ENCODE measurements around the gene TEX38. TPM values are rescaled to one million over a fixed set of nuclear protein-coding genes. Genes with fewer than 3 reads are reported as not detected.
A peak's percentile ranks its signal among the peaks of the same experiment; 100 is the strongest.

TEX38 gene
- total and polyA plus RNA-seq, 4 donors: not detected

DNA sequence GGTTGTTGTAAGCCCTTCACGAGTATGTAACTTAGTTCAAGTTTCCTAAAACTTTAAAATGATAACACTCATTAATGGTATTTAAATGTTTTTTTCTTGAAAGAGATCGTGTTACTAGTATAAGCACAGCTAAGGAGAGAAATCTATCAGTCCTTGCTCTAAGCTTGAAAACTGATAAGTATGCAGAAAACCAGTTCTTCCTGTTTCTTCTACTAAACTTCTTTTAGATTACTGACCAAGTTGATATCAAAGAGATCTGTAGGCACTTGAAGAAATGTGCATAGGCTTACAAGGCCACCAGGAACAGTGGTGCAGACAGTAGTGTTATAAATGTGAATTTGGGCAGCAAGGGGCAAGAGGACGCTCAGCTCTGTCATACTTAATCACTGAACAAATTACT lies 43.3 kb downstream of the TEX38 start:
- H3K4me3 ChIP-seq (ENCODE audit: low read depth in 1 of 3, low read length in 3 of 3): no peak overlapping the region
- H3K27me3 ChIP-seq (ENCODE audit: control insufficient read depth in 4 of 4, insufficient read depth in 4 of 4, low read length in 3 of 4): no peaks in the 10 kb centered on the region

GRCh38 chr1:46717654-46718053 lies 46.0 kb downstream of the TEX38 start:
- Histone ChIP-seq H3K9me3 (ENCODE audit: control insufficient read depth in 4 of 4, low read length in 3 of 4) (no peaks in the 10 kb centered on the region), H3K4me3 (ENCODE audit: low read depth in 1 of 3, low read length in 3 of 3) (peak overlapping the region in 2 of 3 donors; percentile 20 to 89), H3K27me3 (ENCODE audit: control insufficient read depth in 4 of 4, insufficient read depth in 4 of 4, low read length in 3 of 4) (no peaks in the 10 kb centered on the region), H3K27ac (ENCODE audit: low read depth in 1 of 2, low read length in 2 of 2) (no peak overlapping the region), H3K9ac (ENCODE audit: low read depth in 1 of 2, low read length in 2 of 2) (no peak overlapping the region), H3K4me1 (ENCODE audit: control insufficient read depth in 4 of 4, insufficient read depth in 4 of 4, low read length in 3 of 4) (peaks cover 6 to 28% (median 22%) of the 10 kb centered on the region in 4 donors), H3K36me3 (ENCODE audit: control insufficient read depth in 4 of 4, insufficient read depth in 3 of 4, low read depth in 1 of 4, low read length in 3 of 4) (peaks cover 0 to 20% (median 13%) of the 10 kb centered on the region in 4 donors)
- no peak for DNase-seq (ENCODE audit: low spot score)
- 79% methylated on average over 9 of the region's 9 CpGs for WGBS
- TF ChIP-seq NR2F2 (IDR thresholded peaks at IDR 0.05): no peak
- TF ChIP-seq, protein P1, sequence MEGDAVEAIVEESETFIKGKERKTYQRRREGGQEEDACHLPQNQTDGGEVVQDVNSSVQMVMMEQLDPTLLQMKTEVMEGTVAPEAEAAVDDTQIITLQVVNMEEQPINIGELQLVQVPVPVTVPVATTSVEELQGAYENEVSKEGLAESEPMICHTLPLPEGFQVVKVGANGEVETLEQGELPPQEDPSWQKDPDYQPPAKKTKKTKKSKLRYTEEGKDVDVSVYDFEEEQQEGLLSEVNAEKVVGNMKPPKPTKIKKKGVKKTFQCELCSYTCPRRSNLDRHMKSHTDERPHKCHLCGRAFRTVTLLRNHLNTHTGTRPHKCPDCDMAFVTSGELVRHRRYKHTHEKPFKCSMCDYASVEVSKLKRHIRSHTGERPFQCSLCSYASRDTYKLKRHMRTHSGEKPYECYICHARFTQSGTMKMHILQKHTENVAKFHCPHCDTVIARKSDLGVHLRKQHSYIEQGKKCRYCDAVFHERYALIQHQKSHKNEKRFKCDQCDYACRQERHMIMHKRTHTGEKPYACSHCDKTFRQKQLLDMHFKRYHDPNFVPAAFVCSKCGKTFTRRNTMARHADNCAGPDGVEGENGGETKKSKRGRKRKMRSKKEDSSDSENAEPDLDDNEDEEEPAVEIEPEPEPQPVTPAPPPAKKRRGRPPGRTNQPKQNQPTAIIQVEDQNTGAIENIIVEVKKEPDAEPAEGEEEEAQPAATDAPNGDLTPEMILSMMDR (IDR thresholded peaks at IDR 0.05; ENCODE audit: low read depth, low read length, missing input control): no peak
- no peak for TF ChIP-seq MAX (IDR thresholded peaks at IDR 0.05)
- TF ChIP-seq SP1 (IDR thresholded peaks at IDR 0.05): no peak
- no peak for TF ChIP-seq YY1 (IDR thresholded peaks at IDR 0.05)
- no peak for TF ChIP-seq FOXA1 (IDR thresholded peaks at IDR 0.05)
- TF ChIP-seq FOXA2 (IDR thresholded peaks at IDR 0.05): no peak
- no peak for TF ChIP-seq ATF3 (IDR thresholded peaks at IDR 0.05)
- TF ChIP-seq GABPA (IDR thresholded peaks at IDR 0.05 in 1 of 2, conservative IDR thresholded peaks at IDR 0.05 in 1 of 2): no peak
- TF ChIP-seq HNF4A (conservative IDR thresholded peaks at IDR 0.05): no peak
- TF ChIP-seq EGR1 (IDR thresholded peaks at IDR 0.05; ENCODE audit: low read depth in 2 of 2): no peak
- TF ChIP-seq, protein P2, sequence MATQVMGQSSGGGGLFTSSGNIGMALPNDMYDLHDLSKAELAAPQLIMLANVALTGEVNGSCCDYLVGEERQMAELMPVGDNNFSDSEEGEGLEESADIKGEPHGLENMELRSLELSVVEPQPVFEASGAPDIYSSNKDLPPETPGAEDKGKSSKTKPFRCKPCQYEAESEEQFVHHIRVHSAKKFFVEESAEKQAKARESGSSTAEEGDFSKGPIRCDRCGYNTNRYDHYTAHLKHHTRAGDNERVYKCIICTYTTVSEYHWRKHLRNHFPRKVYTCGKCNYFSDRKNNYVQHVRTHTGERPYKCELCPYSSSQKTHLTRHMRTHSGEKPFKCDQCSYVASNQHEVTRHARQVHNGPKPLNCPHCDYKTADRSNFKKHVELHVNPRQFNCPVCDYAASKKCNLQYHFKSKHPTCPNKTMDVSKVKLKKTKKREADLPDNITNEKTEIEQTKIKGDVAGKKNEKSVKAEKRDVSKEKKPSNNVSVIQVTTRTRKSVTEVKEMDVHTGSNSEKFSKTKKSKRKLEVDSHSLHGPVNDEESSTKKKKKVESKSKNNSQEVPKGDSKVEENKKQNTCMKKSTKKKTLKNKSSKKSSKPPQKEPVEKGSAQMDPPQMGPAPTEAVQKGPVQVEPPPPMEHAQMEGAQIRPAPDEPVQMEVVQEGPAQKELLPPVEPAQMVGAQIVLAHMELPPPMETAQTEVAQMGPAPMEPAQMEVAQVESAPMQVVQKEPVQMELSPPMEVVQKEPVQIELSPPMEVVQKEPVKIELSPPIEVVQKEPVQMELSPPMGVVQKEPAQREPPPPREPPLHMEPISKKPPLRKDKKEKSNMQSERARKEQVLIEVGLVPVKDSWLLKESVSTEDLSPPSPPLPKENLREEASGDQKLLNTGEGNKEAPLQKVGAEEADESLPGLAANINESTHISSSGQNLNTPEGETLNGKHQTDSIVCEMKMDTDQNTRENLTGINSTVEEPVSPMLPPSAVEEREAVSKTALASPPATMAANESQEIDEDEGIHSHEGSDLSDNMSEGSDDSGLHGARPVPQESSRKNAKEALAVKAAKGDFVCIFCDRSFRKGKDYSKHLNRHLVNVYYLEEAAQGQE (IDR thresholded peaks at IDR 0.05): no peak
- no peak for TF ChIP-seq RXRA (IDR thresholded peaks at IDR 0.05)
- TF ChIP-seq JUND (IDR thresholded peaks at IDR 0.05): no peak
- TF ChIP-seq ZBTB33 (IDR thresholded peaks at IDR 0.05): no peak
- no peak for TF ChIP-seq HNF4G (IDR thresholded peaks at IDR 0.05)
- no peak for TF ChIP-seq RAD21 (IDR thresholded peaks at IDR 0.05)
- no peak for TF ChIP-seq TAF1 (conservative IDR thresholded peaks at IDR 0.05)

More for the DNA sequence above, 43.3 kb downstream of the TEX38 start:
- no peaks in the 10 kb centered on the region for H3K9me3 ChIP-seq (ENCODE audit: control insufficient read depth in 4 of 4, low read length in 3 of 4)
- DNase-seq (ENCODE audit: low spot score): no peak
- peaks cover 0 to 24% (median 19%) of the 10 kb centered on the region in 4 donors for H3K36me3 ChIP-seq (ENCODE audit: control insufficient read depth in 4 of 4, insufficient read depth in 3 of 4, low read depth in 1 of 4, low read length in 3 of 4)
- WGBS: 82% methylated on average over 3 of the region's 3 CpGs
- H3K27ac ChIP-seq (ENCODE audit: low read depth in 1 of 2, low read length in 2 of 2): no peak overlapping the region
- H3K9ac ChIP-seq (ENCODE audit: low read depth in 1 of 2, low read length in 2 of 2): no peak overlapping the region
- no peak for TF ChIP-seq NR2F2 (IDR thresholded peaks at IDR 0.05)
- TF ChIP-seq FOXA2 (IDR thresholded peaks at IDR 0.05): no peak
- TF ChIP-seq ATF3 (IDR thresholded peaks at IDR 0.05): no peak
- peaks cover 6 to 28% (median 22%) of the 10 kb centered on the region in 4 donors for H3K4me1 ChIP-seq (ENCODE audit: control insufficient read depth in 4 of 4, insufficient read depth in 4 of 4, low read length in 3 of 4)
